ENCODE measurements around the gene PARD3.

PARD3 gene

DNA sequence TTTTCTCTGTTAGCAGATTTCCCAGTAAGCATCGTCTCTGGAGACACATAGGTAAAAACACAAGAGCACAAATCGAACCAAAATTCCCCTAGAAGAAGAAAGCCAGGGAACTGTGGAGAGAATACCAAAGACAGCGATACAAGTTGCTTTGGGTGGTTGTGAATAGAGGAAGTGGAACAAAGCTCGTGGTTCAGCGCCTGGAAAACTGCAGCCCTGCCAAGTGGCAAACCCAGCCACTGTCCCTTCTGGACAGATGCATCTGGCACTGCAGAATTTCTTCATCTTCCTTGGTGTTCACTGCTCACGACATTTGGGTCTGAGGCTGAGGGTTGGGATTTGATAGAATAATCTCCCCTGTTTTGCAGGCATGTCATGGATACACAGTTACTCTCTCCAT lies 733.8 kb downstream of the PARD3 start:
- TF ChIP-seq, protein P1, sequence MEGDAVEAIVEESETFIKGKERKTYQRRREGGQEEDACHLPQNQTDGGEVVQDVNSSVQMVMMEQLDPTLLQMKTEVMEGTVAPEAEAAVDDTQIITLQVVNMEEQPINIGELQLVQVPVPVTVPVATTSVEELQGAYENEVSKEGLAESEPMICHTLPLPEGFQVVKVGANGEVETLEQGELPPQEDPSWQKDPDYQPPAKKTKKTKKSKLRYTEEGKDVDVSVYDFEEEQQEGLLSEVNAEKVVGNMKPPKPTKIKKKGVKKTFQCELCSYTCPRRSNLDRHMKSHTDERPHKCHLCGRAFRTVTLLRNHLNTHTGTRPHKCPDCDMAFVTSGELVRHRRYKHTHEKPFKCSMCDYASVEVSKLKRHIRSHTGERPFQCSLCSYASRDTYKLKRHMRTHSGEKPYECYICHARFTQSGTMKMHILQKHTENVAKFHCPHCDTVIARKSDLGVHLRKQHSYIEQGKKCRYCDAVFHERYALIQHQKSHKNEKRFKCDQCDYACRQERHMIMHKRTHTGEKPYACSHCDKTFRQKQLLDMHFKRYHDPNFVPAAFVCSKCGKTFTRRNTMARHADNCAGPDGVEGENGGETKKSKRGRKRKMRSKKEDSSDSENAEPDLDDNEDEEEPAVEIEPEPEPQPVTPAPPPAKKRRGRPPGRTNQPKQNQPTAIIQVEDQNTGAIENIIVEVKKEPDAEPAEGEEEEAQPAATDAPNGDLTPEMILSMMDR (conservative IDR thresholded peaks at IDR 0.05; ENCODE audit: low read depth), result no peak
- ChIA-PET CTCF (no interaction called here), POLR2A (ENCODE audit: low non-redundant PET) (no interaction called here)
- no peak for DNase-seq (ENCODE audit: low spot score)
- no peak overlapping the region for H3K27ac ChIP-seq

- CTCF ChIA-PET, result no interaction called here
- TF ChIP-seq, protein P1 (conservative IDR thresholded peaks at IDR 0.05; ENCODE audit: low read depth), result no peak
- POLR2A ChIA-PET (ENCODE audit: low non-redundant PET), result no interaction called here
- H3K27ac ChIP-seq, result no peak overlapping the region
- DNase-seq (ENCODE audit: low spot score), result no peak
These were observed 734.4 kb downstream of the PARD3 start for GRCh38 chr10:34080485-34081346.

GRCh38 chr10:34079702-34080484 lies 735.2 kb downstream of the PARD3 start:
- no peak overlapping the region for H3K27ac ChIP-seq
- ChIA-PET CTCF (no interaction called here), POLR2A (ENCODE audit: low non-redundant PET) (no interaction called here)
- TF ChIP-seq, protein P1 (conservative IDR thresholded peaks at IDR 0.05; ENCODE audit: low read depth), result no peak
- no peak for DNase-seq (ENCODE audit: low spot score)

DNA sequence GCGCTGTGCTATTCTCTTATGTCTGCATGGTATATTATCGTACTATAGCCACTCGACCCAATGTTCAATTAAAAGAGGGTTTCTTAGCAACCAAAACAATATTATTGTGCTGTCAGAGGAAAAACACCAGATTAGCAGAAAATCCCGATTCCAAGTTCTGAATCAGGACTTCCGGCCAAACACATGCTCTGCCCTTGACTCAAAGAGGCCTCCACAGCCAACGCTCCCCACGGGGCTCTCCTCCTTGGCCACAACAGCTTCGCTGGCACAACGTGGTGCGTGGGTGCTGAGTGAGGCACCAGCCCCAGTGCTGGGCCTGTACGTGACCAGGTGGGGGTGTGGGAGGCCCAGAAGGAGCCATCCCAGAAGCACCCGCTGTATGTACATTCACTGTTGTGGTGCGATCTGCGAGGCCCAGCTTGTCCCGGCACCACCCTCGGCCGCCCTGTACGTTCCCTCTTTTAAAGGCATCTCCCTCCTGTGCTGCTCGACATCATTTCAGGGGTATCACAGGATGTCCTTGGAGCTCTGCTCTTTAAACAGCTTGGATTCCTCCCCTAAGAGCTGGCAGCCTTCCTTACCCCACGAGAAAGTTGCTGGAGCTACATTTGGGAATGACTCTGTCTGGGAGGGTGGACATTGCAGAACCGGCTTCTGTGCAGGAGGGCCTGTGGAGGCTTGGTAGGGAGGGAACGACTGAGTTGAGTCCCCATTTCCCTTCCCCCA lies 736.2 kb downstream of the PARD3 start:
- TF ChIP-seq, protein P1 (conservative IDR thresholded peaks at IDR 0.05; ENCODE audit: low read depth), result no peak
- DNase-seq (ENCODE audit: low spot score), result no peak

DNA sequence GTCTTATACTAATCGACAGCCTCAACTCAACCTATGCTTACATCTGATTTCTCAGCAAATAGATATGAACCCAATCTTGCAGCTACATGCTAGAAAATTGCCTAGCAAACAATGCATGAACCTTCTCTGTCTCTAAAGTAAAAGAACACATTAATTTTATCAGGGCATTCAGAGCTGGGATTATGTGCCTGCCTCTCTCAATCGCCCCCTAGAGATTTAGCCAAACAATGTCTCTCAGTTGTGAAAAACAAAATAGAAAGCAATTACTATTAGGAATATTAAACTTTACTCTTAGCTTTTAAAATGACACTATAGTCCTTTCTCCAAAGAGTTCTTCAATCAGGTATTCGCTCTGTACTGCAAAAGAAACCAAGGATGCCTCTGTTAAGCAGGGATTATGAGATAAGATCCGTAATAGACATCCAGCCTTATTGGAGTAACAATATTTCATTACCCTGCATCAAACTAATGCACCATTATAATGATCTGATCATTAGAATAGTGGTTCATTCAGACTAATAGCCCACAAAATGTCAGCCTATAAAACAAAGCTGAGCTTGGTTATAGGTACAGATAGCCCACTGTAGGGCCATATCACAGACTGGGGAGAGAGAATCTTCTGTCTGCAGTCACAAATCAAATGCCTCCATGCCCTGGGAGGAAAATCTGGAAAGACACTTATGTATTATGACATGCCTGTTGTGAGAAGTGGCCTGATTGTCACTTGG lies 736.9 kb downstream of the PARD3 start:
- no peak for DNase-seq (ENCODE audit: low spot score)
- ChIA-PET CTCF (interaction anchor here (0.6 kb wide), 1 partner anchor 48 kb away, joined by 3 read pairs; no protein-coding TSS in a partner anchor), POLR2A (ENCODE audit: low non-redundant PET) (no interaction called here)
- TF ChIP-seq, protein P1 (conservative IDR thresholded peaks at IDR 0.05; ENCODE audit: low read depth), result no peak
- no peak overlapping the region for H3K27ac ChIP-seq

More for the DNA sequence above, 736.2 kb downstream of the PARD3 start:
- CTCF ChIA-PET, result no interaction called here
- POLR2A ChIA-PET (ENCODE audit: low non-redundant PET), result no interaction called here
- no peak overlapping the region for H3K27ac ChIP-seq

All from RWPE1 (cell line).